PC-3 (cell line): ENCODE measurements around the gene TMEM185B.

Experiments
- EZH2 ChIP-seq: fragments of 300-600 bp; sonication (generic); IDR thresholded peaks from one replicate; pipeline ENCODE4 v1.6.1; 2017; ENCODE audit warnings: antibody characterized with exemption, mild to moderate bottlenecking, low read length; ENCODE audit not compliant: unreplicated experiment
- EZH2phosphoT487 ChIP-seq: fragments of 300-600 bp; sonication (generic); IDR thresholded peaks from 2 replicates; pipeline ENCODE4 v1.6.1; 2018; ENCODE audit warnings: mild to moderate bottlenecking, antibody characterized with exemption, low read length, borderline replicate concordance
- TF ChIP-seq, protein P1 (sequence below): fragments of 300-600 bp; sonication (generic); conservative IDR thresholded peaks from 2 replicates; pipeline ENCODE4 v1.5.1; 2017; ENCODE audit warnings: antibody characterized with exemption, low read depth, mild to moderate bottlenecking, low read length

DNA sequence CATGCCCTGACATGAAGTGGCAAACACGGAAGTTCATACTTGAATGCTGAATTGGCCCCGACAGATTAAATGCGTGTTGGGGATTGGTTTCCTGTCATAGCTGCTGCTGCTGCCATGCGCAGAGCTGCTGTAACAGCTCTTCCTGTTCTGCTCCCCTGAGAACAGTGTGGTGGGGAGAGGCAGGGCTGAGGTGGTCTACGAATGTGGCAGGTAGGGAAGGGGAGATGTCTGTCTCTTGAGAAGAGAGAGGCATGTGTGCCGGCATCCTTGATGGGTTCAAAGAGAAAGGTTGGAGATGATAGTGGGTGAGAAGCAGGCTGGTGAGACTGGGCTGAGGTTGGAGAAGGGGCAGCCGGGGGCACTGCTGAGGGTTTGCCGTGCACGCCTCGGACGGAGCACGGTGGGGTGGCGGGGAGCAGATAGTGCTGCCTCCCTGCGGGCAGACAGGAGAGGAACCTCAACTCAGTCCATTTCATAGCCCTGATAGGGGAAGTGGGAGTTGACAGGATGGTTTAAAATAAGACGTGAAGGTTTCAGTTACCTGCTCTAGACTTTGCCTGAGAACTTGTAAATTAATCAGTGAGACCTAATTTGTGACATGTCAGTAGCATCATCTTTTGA lies 46.1 kb downstream of the TMEM185B start:
- TF ChIP-seq, protein P1, sequence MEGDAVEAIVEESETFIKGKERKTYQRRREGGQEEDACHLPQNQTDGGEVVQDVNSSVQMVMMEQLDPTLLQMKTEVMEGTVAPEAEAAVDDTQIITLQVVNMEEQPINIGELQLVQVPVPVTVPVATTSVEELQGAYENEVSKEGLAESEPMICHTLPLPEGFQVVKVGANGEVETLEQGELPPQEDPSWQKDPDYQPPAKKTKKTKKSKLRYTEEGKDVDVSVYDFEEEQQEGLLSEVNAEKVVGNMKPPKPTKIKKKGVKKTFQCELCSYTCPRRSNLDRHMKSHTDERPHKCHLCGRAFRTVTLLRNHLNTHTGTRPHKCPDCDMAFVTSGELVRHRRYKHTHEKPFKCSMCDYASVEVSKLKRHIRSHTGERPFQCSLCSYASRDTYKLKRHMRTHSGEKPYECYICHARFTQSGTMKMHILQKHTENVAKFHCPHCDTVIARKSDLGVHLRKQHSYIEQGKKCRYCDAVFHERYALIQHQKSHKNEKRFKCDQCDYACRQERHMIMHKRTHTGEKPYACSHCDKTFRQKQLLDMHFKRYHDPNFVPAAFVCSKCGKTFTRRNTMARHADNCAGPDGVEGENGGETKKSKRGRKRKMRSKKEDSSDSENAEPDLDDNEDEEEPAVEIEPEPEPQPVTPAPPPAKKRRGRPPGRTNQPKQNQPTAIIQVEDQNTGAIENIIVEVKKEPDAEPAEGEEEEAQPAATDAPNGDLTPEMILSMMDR: no peak
- no peak for TF ChIP-seq EZH2
- TF ChIP-seq EZH2phosphoT487: no peak
